ENCODE measurements around the gene ANKS1B. TPM values are rescaled to one million over a fixed set of nuclear protein-coding genes. Genes with fewer than 3 reads are reported as not detected.

The ANKS1B gene
- total RNA-seq, 1 donor from 2014 or later: 2.4 TPM

GRCh38 chr12:98745578-98746391 lies 1239.0 kb downstream of the ANKS1B start:
- TF ChIP-seq CTCF (IDR thresholded peaks at IDR 0.05; ENCODE audit: insufficient read depth, low read depth, low read length) (no peak), EZH2 (IDR thresholded peaks at IDR 0.05; ENCODE audit: insufficient read depth, low read length) (no peak)
- no peak overlapping the region for H3K27ac Mint-ChIP-seq (ENCODE audit: unreplicated experiment)

GRCh38 chr12:98744680-98745079 lies 1240.1 kb downstream of the ANKS1B start:
- Histone ChIP-seq H3K4me2 (ENCODE audit: low read length) (no peak overlapping the region), H2AFZ (ENCODE audit: low read depth, low read length) (no peak overlapping the region), H3K79me2 (ENCODE audit: insufficient read depth, low read length) (no peaks in the 10 kb centered on the region), H4K20me1 (ENCODE audit: insufficient read depth, low read length) (no peaks in the 10 kb centered on the region), H3K4me3 (ENCODE audit: insufficient read depth, low read depth, low read length) (no peak overlapping the region), H3K36me3 (ENCODE audit: insufficient read depth, low read length) (no peaks in the 10 kb centered on the region), H3K27ac (ENCODE audit: low read depth, low read length) (no peak overlapping the region), H3K27me3 (ENCODE audit: insufficient read depth, low read length) (no peaks in the 10 kb centered on the region), H3K9me3 (ENCODE audit: insufficient read depth, low read depth, low read length) (no peaks in the 10 kb centered on the region), H3K9ac (ENCODE audit: low read length) (no peak overlapping the region), H3K4me1 (ENCODE audit: insufficient read depth, low read length) (peaks cover 17% of the 10 kb centered on the region)
- DNase-seq (ENCODE audit: low read depth): no peak
- Mint-ChIP-seq H3K36me3 (ENCODE audit: low read depth, unreplicated experiment) (peaks cover 1% of the 10 kb centered on the region), H3K27me3 (ENCODE audit: low read depth, unreplicated experiment) (peaks cover 15% of the 10 kb centered on the region), H3K9me3 (ENCODE audit: unreplicated experiment) (peaks cover 5% of the 10 kb centered on the region), H3K4me1 (ENCODE audit: low read depth, unreplicated experiment) (peaks cover 16% of the 10 kb centered on the region), H3K27ac (ENCODE audit: unreplicated experiment) (no peak overlapping the region), H3K4me3 (ENCODE audit: unreplicated experiment) (no peak overlapping the region)
- FAIRE-seq: no peak
- TF ChIP-seq EZH2 (IDR thresholded peaks at IDR 0.05; ENCODE audit: insufficient read depth, low read length) (no peak), CTCF (IDR thresholded peaks at IDR 0.05; ENCODE audit: insufficient read depth, low read depth, low read length) (no peak)

More at GRCh38 chr12:98745578-98746391, 1239.0 kb downstream of the ANKS1B start:
- peak overlapping the region; percentile 16 for H3K27ac ChIP-seq (ENCODE audit: low read depth, low read length)
- H3K4me1 ChIP-seq (ENCODE audit: insufficient read depth, low read length): peaks cover 19% of the 10 kb centered on the region
- H4K20me1 ChIP-seq (ENCODE audit: insufficient read depth, low read length): no peaks in the 10 kb centered on the region
- peak overlapping the region; percentile 51 for H3K4me3 Mint-ChIP-seq (ENCODE audit: unreplicated experiment)
- peaks cover 16% of the 10 kb centered on the region for H3K4me1 Mint-ChIP-seq (ENCODE audit: low read depth, unreplicated experiment)
- H3K4me3 ChIP-seq (ENCODE audit: insufficient read depth, low read depth, low read length): peak overlapping the region; percentile 52
- no peaks in the 10 kb centered on the region for H3K27me3 ChIP-seq (ENCODE audit: insufficient read depth, low read length)
- peaks cover 7% of the 10 kb centered on the region for H3K9me3 Mint-ChIP-seq (ENCODE audit: unreplicated experiment)
- FAIRE-seq (no peak), DNase-seq (ENCODE audit: low read depth) (no peak)
- peak overlapping the region; percentile 86 for H2AFZ ChIP-seq (ENCODE audit: low read depth, low read length)
- H3K36me3 Mint-ChIP-seq (ENCODE audit: low read depth, unreplicated experiment): peaks cover 3% of the 10 kb centered on the region
- H3K79me2 ChIP-seq (ENCODE audit: insufficient read depth, low read length): no peaks in the 10 kb centered on the region
- H3K36me3 ChIP-seq (ENCODE audit: insufficient read depth, low read length): no peaks in the 10 kb centered on the region
- peak overlapping the region; percentile 69 for H3K9ac ChIP-seq (ENCODE audit: low read length)
- peak overlapping the region; percentile 86 for H3K4me2 ChIP-seq (ENCODE audit: low read length)
- H3K9me3 ChIP-seq (ENCODE audit: insufficient read depth, low read depth, low read length): no peaks in the 10 kb centered on the region
- H3K27me3 Mint-ChIP-seq (ENCODE audit: low read depth, unreplicated experiment): peaks cover 15% of the 10 kb centered on the region
